DOHH2 (cell line): ENCODE data around the gene RNF213.

Experiments
- H3F3A ChIP-seq: fragments of 200-600 bp; sonication (generic), shearing (Covaris generic); 2 replicates; pipeline ENCODE4 v1.6.0; 2016; ENCODE audit warnings: antibody characterized with exemption, mild to moderate bottlenecking; ENCODE audit not compliant: control insufficient read depth, insufficient read depth
- H3K27ac ChIP-seq: fragments of 200-600 bp; sonication (generic); 2 replicates; pipeline ENCODE4 v1.5.1; 2014; ENCODE audit warnings: low read depth, mild to moderate bottlenecking, low read length, moderate library complexity
- H3K27me3 ChIP-seq: fragments of 200-600 bp; sonication (generic); 2 replicates; pipeline ENCODE4 v1.6.1; 2014; ENCODE audit warnings: mild to moderate bottlenecking, low read length, mixed read lengths; ENCODE audit not compliant: control insufficient read depth
- H3K36me3 ChIP-seq: fragments of 200-600 bp; sonication (generic); 2 replicates; pipeline ENCODE4 v1.6.1; 2014; ENCODE audit warnings: mild to moderate bottlenecking, low read length, moderate library complexity, mixed read lengths; ENCODE audit not compliant: control insufficient read depth
- H3K4me1 ChIP-seq: fragments of 200-600 bp; sonication (generic); 2 replicates; pipeline ENCODE4 v1.6.1; 2014; ENCODE audit warnings: mild to moderate bottlenecking, low read length, mixed read lengths; ENCODE audit not compliant: control insufficient read depth
- H3K4me2 ChIP-seq: fragments of 200-600 bp; sonication (generic); 2 replicates; pipeline ENCODE4 v1.6.0; 2014; ENCODE audit warnings: mild to moderate bottlenecking, low read length, moderate library complexity
- H3K4me3 ChIP-seq: fragments of 200-600 bp; sonication (generic); 2 replicates; pipeline ENCODE4 v1.5.1; 2014; ENCODE audit warnings: mild to moderate bottlenecking, low read length, mixed read lengths
- H3K79me2 ChIP-seq: fragments of 200-600 bp; sonication (generic); 2 replicates; pipeline ENCODE4 v1.6.1; 2014; ENCODE audit warnings: mild to moderate bottlenecking, low read length, mixed read lengths; ENCODE audit not compliant: control insufficient read depth
- H3K9me2 ChIP-seq: fragments of 200-600 bp; sonication (generic); replicated peaks from 2 replicates; pipeline ENCODE4 v1.6.1; 2014; ENCODE audit warnings: mild to moderate bottlenecking, low read length, mixed read lengths; ENCODE audit not compliant: control insufficient read depth
- H3K9me3 ChIP-seq: fragments of 200-600 bp; sonication (generic); 2 replicates; pipeline ENCODE4 v1.6.1; 2014; ENCODE audit warnings: antibody characterized with exemption, low read length, mixed read lengths; ENCODE audit not compliant: control insufficient read depth, insufficient read depth
- H4K20me1 ChIP-seq: fragments of 200-600 bp; sonication (generic); 2 replicates; pipeline ENCODE4 v1.6.0; 2014; ENCODE audit warnings: low read depth, mild to moderate bottlenecking, antibody characterized with exemption, low read length, moderate library complexity; ENCODE audit not compliant: control insufficient read depth, insufficient read depth
- EZH2phosphoT487 ChIP-seq: fragments of 200-600 bp; sonication (generic); IDR thresholded peaks from 2 replicates; pipeline ENCODE4 v1.6.1; 2017; ENCODE audit warnings: borderline replicate concordance, mild to moderate bottlenecking, antibody characterized with exemption, low read length, moderate library complexity, mixed read lengths
- TF ChIP-seq, protein P1 (sequence below): fragments of 200-600 bp; sonication (generic); IDR thresholded peaks from one replicate; pipeline ENCODE4 v1.5.1; 2014; ENCODE audit warnings: antibody characterized with exemption, mild to moderate bottlenecking, low read depth, low read length; ENCODE audit not compliant: poor library complexity, severe bottlenecking

The RNF213 gene

DNA sequence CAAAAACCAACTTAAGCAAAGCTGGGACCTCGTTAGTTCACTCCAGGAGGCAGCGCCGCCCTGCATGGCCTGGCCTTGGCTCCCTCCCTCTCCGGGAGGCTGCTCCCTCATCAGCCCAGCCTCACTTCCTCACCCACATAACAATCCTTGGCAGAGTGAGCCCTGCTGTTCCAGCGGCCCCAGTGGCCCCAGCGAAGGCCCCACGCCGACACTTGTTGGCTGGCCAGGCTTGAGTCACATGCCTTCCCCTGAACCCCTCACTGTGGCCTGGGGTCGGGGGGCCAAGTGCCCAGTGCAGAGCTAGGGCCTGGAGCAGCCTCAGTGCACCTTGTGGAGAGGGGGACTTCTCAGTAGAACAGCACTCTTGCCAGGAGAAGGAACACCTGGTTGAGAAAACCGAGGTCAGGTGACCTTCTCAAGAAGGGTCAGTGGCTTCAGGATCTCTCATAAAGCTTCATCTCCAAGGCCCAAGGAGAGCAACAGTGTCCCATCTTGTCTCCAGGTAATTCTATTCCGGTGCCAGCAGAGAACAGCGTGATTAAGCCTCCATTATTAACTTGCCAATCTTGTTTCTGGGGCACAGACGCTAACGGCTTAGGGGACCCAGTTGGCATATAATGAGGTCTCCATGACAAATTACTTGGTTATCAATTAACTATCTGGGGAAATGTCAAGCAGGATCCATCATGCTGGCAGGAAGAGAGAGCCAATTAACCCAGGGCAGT lies 181.1 kb downstream of the RNF213 start:
- Histone ChIP-seq H3K9me3 (no peaks in the 10 kb centered on the region), H3K4me1 (no peaks in the 10 kb centered on the region), H3K36me3 (no peaks in the 10 kb centered on the region), H3K27ac (no peak overlapping the region), H4K20me1 (no peaks in the 10 kb centered on the region; the same call in 1 of the 2 replicates), H3F3A (no peaks in the 10 kb centered on the region), H3K4me3 (no peak overlapping the region), H3K4me2 (no peak overlapping the region), H3K27me3 (no peaks in the 10 kb centered on the region), H3K9me2 (no peaks in the 10 kb centered on the region), H3K79me2 (no peaks in the 10 kb centered on the region)
- TF ChIP-seq, protein P1, sequence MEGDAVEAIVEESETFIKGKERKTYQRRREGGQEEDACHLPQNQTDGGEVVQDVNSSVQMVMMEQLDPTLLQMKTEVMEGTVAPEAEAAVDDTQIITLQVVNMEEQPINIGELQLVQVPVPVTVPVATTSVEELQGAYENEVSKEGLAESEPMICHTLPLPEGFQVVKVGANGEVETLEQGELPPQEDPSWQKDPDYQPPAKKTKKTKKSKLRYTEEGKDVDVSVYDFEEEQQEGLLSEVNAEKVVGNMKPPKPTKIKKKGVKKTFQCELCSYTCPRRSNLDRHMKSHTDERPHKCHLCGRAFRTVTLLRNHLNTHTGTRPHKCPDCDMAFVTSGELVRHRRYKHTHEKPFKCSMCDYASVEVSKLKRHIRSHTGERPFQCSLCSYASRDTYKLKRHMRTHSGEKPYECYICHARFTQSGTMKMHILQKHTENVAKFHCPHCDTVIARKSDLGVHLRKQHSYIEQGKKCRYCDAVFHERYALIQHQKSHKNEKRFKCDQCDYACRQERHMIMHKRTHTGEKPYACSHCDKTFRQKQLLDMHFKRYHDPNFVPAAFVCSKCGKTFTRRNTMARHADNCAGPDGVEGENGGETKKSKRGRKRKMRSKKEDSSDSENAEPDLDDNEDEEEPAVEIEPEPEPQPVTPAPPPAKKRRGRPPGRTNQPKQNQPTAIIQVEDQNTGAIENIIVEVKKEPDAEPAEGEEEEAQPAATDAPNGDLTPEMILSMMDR: no peak
- no peak for TF ChIP-seq EZH2phosphoT487

DNA sequence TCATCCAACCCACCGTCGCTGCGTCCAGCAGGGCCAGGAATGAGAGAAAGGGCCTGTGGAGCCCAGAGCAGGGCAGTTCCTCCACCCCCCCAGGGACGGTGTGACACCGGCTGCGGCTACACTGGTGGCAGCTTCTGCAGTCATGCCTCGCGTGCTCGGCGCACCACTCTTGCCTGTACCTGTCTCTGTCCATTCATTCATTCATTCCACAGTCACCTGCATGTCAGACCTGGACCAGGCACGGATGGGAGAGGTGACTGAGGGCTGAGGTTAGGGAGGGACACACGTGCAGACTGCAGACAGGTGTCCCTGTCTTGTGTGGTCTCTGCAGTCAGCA lies 181.6 kb downstream of the RNF213 start:
- Histone ChIP-seq H3K9me2 (no peaks in the 10 kb centered on the region), H3K4me1 (no peaks in the 10 kb centered on the region), H3K4me3 (no peak overlapping the region), H4K20me1 (no peaks in the 10 kb centered on the region; the same call in 1 of the 2 replicates), H3K27ac (no peak overlapping the region), H3F3A (no peaks in the 10 kb centered on the region), H3K4me2 (no peak overlapping the region), H3K36me3 (no peaks in the 10 kb centered on the region), H3K9me3 (no peaks in the 10 kb centered on the region), H3K27me3 (no peaks in the 10 kb centered on the region), H3K79me2 (no peaks in the 10 kb centered on the region)
- TF ChIP-seq EZH2phosphoT487: no peak
- TF ChIP-seq, protein P1: no peak

DNA sequence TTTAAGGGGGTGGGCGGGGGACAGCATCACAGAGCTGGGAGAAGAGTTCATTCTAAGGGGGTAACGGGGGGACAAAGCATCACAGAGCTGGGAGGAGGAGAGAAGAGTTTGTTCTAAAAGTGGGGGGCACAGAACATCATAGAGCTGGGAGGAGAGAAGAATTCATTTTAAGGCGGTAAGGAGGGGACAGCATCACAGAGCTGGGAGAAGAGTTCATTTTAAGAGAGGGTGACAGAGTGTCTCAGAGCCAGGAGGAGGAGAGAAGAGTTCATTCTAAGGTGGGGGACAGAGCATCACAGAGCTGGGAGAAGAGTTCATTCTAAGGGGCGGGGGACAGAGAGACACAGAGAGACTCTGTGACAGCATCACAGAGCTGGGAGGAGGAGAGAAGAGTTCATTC lies 182.1 kb downstream of the RNF213 start:
- no peaks in the 10 kb centered on the region for H3F3A ChIP-seq
- H3K4me3 ChIP-seq: no peak overlapping the region
- H3K9me2 ChIP-seq: no peaks in the 10 kb centered on the region
- H3K27ac ChIP-seq: no peak overlapping the region
- H3K36me3 ChIP-seq: no peaks in the 10 kb centered on the region
- no peaks in the 10 kb centered on the region for H3K9me3 ChIP-seq
- H3K79me2 ChIP-seq: no peaks in the 10 kb centered on the region
- no peaks in the 10 kb centered on the region for H3K4me1 ChIP-seq
- no peaks in the 10 kb centered on the region for H3K27me3 ChIP-seq
- no peak for TF ChIP-seq EZH2phosphoT487
- TF ChIP-seq, protein P1: no peak
- no peak overlapping the region for H3K4me2 ChIP-seq
- no peaks in the 10 kb centered on the region; the same call in 1 of the 2 replicates for H4K20me1 ChIP-seq
